Loucy (cell line): ENCODE measurements around the gene PDE4D.

Experiments
- H2AFZ ChIP-seq: fragments of 200-600 bp; sonication (generic); 2 replicates; pipeline ENCODE4 v1.6.0; 2016; ENCODE audit warnings: antibody characterized with exemption, mild to moderate bottlenecking, low read length, moderate library complexity
- H3F3A ChIP-seq: fragments of 200-600 bp; 2 replicates; pipeline ENCODE4 v1.6.0; 2016; ENCODE audit warnings: antibody characterized with exemption, low read depth, mild to moderate bottlenecking
- H3K27me3 ChIP-seq: fragments of 200-600 bp; sonication (generic); 2 replicates; pipeline ENCODE4 v1.6.1; 2014; ENCODE audit warnings: low read length, mild to moderate bottlenecking; ENCODE audit not compliant: insufficient read depth, poor library complexity, severe bottlenecking
- H3K36me3 ChIP-seq: fragments of 200-600 bp; sonication (generic); 2 replicates; pipeline ENCODE4 v1.6.1; 2016; ENCODE audit warnings: low read length; ENCODE audit not compliant: insufficient read depth
- H3K4me1 ChIP-seq: fragments of 200-600 bp; sonication (generic); 2 replicates; pipeline ENCODE4 v1.5.1; 2014; ENCODE audit warnings: low read length, mild to moderate bottlenecking; ENCODE audit not compliant: insufficient read depth, poor library complexity, severe bottlenecking
- H3K4me2 ChIP-seq: fragments of 200-600 bp; sonication (generic); 2 replicates; pipeline ENCODE4 v1.6.0; 2014; ENCODE audit warnings: antibody characterized with exemption, low read length, low read depth, mild to moderate bottlenecking; ENCODE audit not compliant: poor library complexity, severe bottlenecking
- H3K4me3 ChIP-seq: fragments of 200-600 bp; sonication (generic); 2 replicates; pipeline ENCODE4 v1.5.1; 2014; ENCODE audit warnings: low read length, mild to moderate bottlenecking, mixed read lengths; ENCODE audit not compliant: poor library complexity, severe bottlenecking
- H3K79me2 ChIP-seq: fragments of 200-600 bp; sonication (generic); 2 replicates; pipeline ENCODE4 v1.6.1; 2014; ENCODE audit warnings: low read length; ENCODE audit not compliant: insufficient read depth
- H3K9ac ChIP-seq: fragments of 200-600 bp; sonication (generic); 2 replicates; pipeline ENCODE4 v1.6.0; 2014; ENCODE audit warnings: mild to moderate bottlenecking, low read depth, low read length, moderate library complexity; ENCODE audit not compliant: poor library complexity, severe bottlenecking
- H3K9me2 ChIP-seq: fragments of 200-600 bp; sonication (generic); replicated peaks from 2 replicates; pipeline ENCODE4 v1.6.1; 2016; ENCODE audit warnings: low read depth, low read length, mixed read lengths
- H3K9me3 ChIP-seq: fragments of 200-600 bp; sonication (generic); 2 replicates; pipeline ENCODE4 v1.6.1; 2014; ENCODE audit warnings: mild to moderate bottlenecking, antibody characterized with exemption, low read length, low read depth; ENCODE audit not compliant: insufficient read depth
- H4K20me1 ChIP-seq: fragments of 200-600 bp; sonication (generic); 2 replicates; pipeline ENCODE4 v1.6.0; 2014; ENCODE audit warnings: antibody characterized with exemption, low read length, mild to moderate bottlenecking; ENCODE audit not compliant: insufficient read depth, poor library complexity, severe bottlenecking
- CTCF ChIP-seq: fragments of 200-600 bp; sonication (generic); conservative IDR thresholded peaks from 2 replicates; pipeline ENCODE4 v1.5.1; 2014; ENCODE audit warnings: mild to moderate bottlenecking, antibody characterized with exemption, low read length
- EZH2phosphoT487 ChIP-seq: fragments of 200-600 bp; IDR thresholded peaks from 2 replicates; pipeline ENCODE4 v1.6.1; 2018; ENCODE audit warnings: antibody characterized with exemption, mild to moderate bottlenecking, moderate library complexity, borderline replicate concordance

Gene PDE4D

GRCh38 chr5:59208474-59208873 is 685.1 kb downstream of the PDE4D start:
- no peaks in the 10 kb centered on the region for H3K9me3 ChIP-seq
- H3K4me2 ChIP-seq, result no peak overlapping the region
- H3K9me2 ChIP-seq, result no peaks in the 10 kb centered on the region
- no peak overlapping the region for H3K4me3 ChIP-seq
- H3K79me2 ChIP-seq, result no peaks in the 10 kb centered on the region
- H3K9ac ChIP-seq, result no peak overlapping the region
- no peaks in the 10 kb centered on the region for H3K36me3 ChIP-seq
- no peaks in the 10 kb centered on the region for H3F3A ChIP-seq
- no peak overlapping the region for H2AFZ ChIP-seq
- TF ChIP-seq EZH2phosphoT487, result no peak
- no peak for TF ChIP-seq CTCF
- H4K20me1 ChIP-seq, result no peaks in the 10 kb centered on the region
- H3K27me3 ChIP-seq, result no peaks in the 10 kb centered on the region
- H3K4me1 ChIP-seq, result no peaks in the 10 kb centered on the region

GRCh38 chr5:59207401-59207800 is 686.1 kb downstream of the PDE4D start:
- Histone ChIP-seq H3K36me3 (no peaks in the 10 kb centered on the region), H3K9ac (no peak overlapping the region), H3K9me2 (no peaks in the 10 kb centered on the region), H3K79me2 (no peaks in the 10 kb centered on the region), H4K20me1 (no peaks in the 10 kb centered on the region), H3K4me3 (no peak overlapping the region), H3K4me1 (no peaks in the 10 kb centered on the region), H3K4me2 (no peak overlapping the region), H3K9me3 (no peaks in the 10 kb centered on the region), H2AFZ (no peak overlapping the region), H3K27me3 (no peaks in the 10 kb centered on the region), H3F3A (no peaks in the 10 kb centered on the region)
- TF ChIP-seq EZH2phosphoT487, result no peak
- TF ChIP-seq CTCF, result no peak

- Histone ChIP-seq H3K79me2 (no peaks in the 10 kb centered on the region), H3F3A (no peaks in the 10 kb centered on the region), H3K9me2 (no peaks in the 10 kb centered on the region), H3K9ac (no peak overlapping the region), H3K27me3 (no peaks in the 10 kb centered on the region), H4K20me1 (no peaks in the 10 kb centered on the region), H3K4me1 (no peaks in the 10 kb centered on the region), H3K4me3 (no peak overlapping the region), H3K36me3 (no peaks in the 10 kb centered on the region), H2AFZ (no peak overlapping the region), H3K9me3 (no peaks in the 10 kb centered on the region), H3K4me2 (no peak overlapping the region)
- TF ChIP-seq EZH2phosphoT487 (no peak), CTCF (no peak)
Observed at GRCh38 chr5:59206132-59206581, 687.4 kb downstream of the PDE4D start.
